ENCODE measurements around the gene KCNIP1.

DNA sequence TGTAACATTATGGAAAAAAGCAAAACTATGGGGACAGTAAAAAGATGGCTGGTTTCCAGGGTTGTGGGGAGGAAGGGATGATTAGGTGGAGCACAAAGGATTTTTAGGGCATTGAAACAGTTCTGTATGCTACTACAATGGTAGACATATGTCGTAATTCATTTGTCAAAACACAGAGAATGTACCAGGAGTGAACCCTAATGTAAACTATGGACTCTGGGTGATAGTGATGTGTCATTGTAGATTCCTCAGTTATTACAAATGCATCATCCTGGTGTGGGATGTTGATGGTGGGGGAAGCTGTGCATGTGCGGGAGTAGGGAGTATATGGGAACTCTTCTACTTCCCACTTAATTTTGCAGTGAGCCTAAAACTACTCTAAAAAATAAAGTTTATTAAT, 144.7 kb downstream of the KCNIP1 start:
- TF ChIP-seq CTCF (IDR thresholded peaks at IDR 0.05), result no peak
- TF ChIP-seq POLR2AphosphoS5 (IDR thresholded peaks at IDR 0.05), result no peak
